ENCODE data around the gene PAIP2. TPM values are rescaled to one million over a fixed set of nuclear protein-coding genes. Genes with fewer than 3 reads are reported as not detected.

Gene PAIP2
- total RNA-seq, 1 experiment from 2014 or later: 119 TPM

DNA sequence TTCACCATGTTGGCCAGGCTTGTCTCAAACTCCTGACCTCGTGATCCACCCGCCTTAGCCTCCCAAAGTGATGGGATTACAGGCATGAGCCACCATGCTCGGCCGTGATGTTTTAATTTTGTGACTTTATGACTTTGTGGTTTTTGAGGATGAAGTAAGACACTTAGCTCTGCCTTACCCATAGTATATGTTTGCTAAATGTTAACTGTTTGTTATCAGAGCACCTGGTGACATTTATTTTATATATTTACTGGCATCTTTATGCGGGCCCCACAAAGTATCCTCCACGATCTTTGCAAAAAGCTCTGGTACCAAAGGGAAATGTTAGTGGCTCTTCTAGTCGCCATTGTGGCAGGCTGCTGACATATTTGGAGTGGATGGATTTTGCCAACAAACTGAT is 34.7 kb downstream of the PAIP2 start:
- H3K27me3 ChIP-seq (replicated peaks): no peaks in the 10 kb centered on the region
- no peak overlapping the region for H3K4me3 ChIP-seq
- peaks cover 21% of the 10 kb centered on the region for H3K36me3 ChIP-seq
- no peak overlapping the region for H3K27ac ChIP-seq
- H3K9me3 ChIP-seq (replicated peaks): no peaks in the 10 kb centered on the region
- DNase-seq (ENCODE audit: low read depth in 1 of 2, low spot score in 2 of 2): no peak
- H3K4me1 ChIP-seq (replicated peaks): no peaks in the 10 kb centered on the region

DNA sequence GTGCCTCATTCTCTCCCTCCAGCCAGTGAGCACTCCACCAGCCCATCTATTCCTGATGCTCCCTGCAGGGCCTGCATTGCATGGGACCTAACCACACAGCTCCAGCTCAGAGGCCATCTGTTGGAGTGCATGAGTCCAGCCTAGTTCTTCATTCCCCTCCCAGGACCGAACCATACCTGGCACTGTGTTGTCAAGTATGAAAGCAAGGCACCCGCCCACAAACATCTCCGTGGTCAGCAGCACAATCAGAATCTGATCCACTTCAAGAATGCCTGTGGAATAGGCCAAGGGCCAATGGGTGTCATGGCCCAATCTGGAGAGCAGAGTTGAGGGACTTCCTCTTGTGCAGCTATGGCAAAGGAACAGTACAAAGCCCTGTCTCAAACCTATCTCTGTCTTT is 35.6 kb downstream of the PAIP2 start:
- Histone ChIP-seq H3K36me3 (peaks cover 13% of the 10 kb centered on the region), H3K27me3 (replicated peaks) (no peaks in the 10 kb centered on the region), H3K4me3 (no peak overlapping the region), H3K9me3 (replicated peaks) (no peaks in the 10 kb centered on the region), H3K4me1 (replicated peaks) (no peaks in the 10 kb centered on the region), H3K27ac (no peak overlapping the region)
- DNase-seq (ENCODE audit: low read depth in 1 of 2, low spot score in 2 of 2): no peak

DNA sequence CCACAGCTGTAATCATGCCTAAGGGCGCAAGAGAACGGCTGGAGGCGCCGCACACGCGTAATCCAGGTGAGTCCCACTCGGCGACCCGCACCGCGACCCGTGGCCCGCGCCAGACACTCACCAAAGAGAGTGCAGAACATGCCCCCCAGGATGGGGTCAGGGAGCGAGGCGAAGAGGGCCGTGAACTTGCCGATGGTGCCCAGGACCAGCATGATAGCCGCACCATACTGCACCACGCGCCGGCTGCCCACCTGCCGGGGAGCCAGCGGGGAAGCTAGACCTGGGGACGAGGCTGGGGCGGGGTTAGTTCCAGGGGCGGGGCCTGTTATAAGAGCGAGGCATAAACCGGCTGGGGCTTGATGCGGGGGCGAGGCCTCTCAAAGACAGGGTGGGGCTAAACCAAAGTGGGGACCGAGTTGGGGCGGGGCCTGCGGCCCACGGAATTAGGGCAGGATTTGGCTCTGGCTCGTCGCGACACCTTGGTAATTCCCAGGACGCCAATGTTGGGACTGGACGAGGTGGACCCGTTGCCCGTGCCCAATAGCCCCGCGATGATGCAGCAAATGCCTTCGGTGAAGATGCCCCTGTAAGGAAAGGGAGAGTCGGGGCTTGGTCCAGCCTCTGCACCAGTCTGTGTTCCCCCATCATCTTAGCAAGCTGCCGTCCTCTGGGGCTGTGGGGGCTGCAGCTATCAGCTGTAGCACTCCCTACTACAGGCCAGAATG is 36.6 kb downstream of the PAIP2 start:
- Histone ChIP-seq H3K9me3 (replicated peaks) (no peaks in the 10 kb centered on the region), H3K4me3 (no peak overlapping the region), H3K27me3 (replicated peaks) (no peaks in the 10 kb centered on the region), H3K36me3 (peaks cover 5% of the 10 kb centered on the region; the same call in 1 of the 2 replicates), H3K27ac (no peak overlapping the region), H3K4me1 (replicated peaks) (no peaks in the 10 kb centered on the region)
- DNase-seq (ENCODE audit: low read depth in 1 of 2, low spot score in 2 of 2): no peak

DNA sequence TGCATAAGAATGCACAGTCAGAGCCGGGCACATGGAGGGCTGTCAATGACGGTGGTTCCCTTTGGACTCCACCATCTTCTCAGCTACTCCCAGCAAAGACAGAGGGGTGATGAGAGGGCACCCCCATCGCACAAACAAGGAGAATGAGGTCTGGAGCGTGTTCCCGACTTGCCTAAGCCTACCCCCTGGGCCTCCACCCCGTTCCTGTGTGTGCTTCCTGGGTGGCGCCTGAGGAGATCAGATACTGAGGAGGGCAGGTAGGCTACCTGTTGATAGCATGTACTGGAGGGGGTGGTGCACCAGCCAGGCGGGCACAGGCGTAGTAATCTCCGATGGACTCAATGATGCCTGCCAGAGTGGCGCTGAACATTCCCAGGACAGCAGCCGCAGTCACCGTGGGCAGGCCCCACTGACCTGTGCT is 37.3 kb downstream of the PAIP2 start:
- no peak overlapping the region for H3K27ac ChIP-seq
- H3K27me3 ChIP-seq (replicated peaks): no peaks in the 10 kb centered on the region
- no peak for DNase-seq (ENCODE audit: low read depth in 1 of 2, low spot score in 2 of 2)
- H3K36me3 ChIP-seq: no peaks in the 10 kb centered on the region
- no peak overlapping the region for H3K4me3 ChIP-seq
- H3K4me1 ChIP-seq (replicated peaks): no peaks in the 10 kb centered on the region
- no peaks in the 10 kb centered on the region for H3K9me3 ChIP-seq (replicated peaks)

DNA sequence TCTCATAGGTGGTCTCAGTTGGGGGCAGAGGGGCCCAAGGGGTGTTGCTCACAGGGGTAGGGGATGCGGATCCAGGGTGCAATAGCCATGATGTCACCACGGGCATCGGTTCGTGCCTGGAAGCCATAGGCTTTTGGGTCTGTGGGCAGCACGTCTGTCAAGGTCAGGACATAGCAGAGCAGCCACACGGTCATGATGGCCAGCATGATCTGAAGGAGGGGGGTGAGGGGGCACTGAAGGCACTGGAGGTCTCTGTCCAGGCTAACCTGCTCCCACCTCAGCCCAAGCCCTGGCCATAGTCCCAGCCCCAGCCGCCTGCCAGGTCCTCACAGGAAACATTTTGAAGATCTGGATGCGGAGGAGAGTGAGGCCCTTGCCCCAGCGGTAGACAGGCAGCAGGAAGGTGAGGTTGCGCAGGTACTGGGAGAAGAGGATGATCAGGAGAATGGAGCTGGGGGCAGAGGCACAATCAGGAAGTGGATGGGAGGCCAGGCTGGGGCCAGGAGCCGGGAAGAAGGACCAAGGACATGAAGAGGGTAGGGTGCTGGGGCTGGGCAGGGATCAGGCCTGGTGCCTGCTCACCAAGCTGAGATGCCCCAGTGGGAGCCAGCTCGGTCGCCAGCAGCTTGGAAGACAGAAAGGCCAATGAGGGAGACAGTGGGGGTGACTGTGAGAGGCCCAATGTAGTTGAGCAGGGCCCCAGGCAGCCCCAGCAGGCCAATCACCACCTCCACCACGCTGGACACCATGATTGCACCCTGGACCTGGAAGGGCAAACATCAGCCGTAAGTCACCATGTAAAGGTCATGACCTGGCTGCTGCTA is 38.2 kb downstream of the PAIP2 start:
- Histone ChIP-seq H3K4me3 (no peak overlapping the region), H3K27me3 (replicated peaks) (no peaks in the 10 kb centered on the region), H3K4me1 (replicated peaks) (peaks cover 2% of the 10 kb centered on the region; the same call in 1 of the 2 replicates), H3K9me3 (replicated peaks) (no peaks in the 10 kb centered on the region), H3K36me3 (no peaks in the 10 kb centered on the region), H3K27ac (no peak overlapping the region)
- no peak for DNase-seq (ENCODE audit: low read depth in 1 of 2, low spot score in 2 of 2)

DNA sequence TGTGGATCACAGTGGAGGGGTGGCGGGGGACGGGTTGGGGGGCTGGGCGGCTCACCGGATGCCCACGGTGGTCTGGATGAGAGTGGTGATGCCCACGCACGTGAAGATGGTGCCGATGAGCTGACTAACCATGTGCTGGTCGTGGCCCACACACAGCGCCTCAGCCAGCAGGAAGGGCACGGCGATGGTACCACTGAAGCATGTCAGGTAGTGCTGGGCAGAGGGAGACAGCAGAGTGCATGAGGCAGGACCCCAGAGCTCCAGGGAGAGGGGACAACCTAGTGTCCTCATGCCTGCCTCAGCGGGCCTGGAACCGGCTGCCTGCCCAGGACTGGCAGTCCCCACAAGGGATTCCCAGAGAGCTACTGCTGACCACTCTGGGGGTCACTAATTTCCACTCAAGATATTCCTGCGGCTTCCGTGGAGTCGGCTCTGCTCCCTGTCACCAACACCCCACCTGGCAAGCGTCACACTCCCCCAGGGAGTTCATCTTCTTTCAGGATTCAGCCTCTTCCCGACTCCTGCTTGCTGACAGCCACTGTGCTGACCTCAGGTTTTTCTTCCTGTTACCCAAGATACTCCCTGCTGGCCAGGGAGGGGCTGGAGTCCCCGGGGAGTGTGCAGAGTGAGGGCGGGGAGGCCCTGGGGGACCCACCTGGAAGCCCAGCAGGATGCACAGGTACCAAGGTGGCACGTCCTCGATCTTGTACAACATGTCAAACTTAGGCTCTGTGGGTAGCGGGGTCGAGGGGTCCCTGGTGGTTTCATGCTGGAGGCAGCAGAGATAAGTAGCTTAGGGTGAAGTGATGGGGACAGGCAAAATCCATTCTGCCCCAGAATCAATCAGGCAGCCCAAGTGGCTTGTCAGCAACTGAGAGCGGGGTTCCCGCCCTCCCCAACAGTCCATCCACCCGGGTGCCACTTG is 40.4 kb downstream of the PAIP2 start:
- H3K27ac ChIP-seq: no peak overlapping the region
- no peaks in the 10 kb centered on the region for H3K27me3 ChIP-seq (replicated peaks)
- H3K4me1 ChIP-seq (replicated peaks): peaks cover 10% of the 10 kb centered on the region
- DNase-seq (ENCODE audit: low read depth in 1 of 2, low spot score in 2 of 2): no peak
- no peaks in the 10 kb centered on the region; the same call in 1 of the 2 replicates for H3K9me3 ChIP-seq (replicated peaks)
- no peaks in the 10 kb centered on the region for H3K36me3 ChIP-seq
- no peak overlapping the region for H3K4me3 ChIP-seq

DNA sequence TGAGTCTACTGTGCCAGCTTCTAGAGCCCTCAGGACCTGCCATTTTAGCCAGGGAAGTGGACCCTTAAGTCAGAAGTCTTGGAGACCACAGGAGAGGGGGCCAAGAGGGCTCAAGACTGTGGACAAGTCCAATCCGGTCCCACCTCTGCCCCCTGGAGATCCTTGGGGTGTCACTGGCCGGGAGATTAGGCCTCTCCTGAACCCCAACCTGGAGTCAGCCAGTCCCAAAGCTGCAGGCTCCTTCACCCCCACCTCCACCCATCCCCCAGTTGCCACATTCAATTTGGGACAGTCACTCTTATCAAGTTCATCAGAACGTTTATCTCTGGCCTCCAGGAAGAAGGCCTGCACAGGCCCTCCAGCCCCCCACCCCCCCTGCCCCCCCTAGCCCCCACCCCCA is 41.2 kb downstream of the PAIP2 start:
- no peaks in the 10 kb centered on the region for H3K27me3 ChIP-seq (replicated peaks)
- no peaks in the 10 kb centered on the region; the same call in 1 of the 2 replicates for H3K9me3 ChIP-seq (replicated peaks)
- no peak for DNase-seq (ENCODE audit: low read depth in 1 of 2, low spot score in 2 of 2)
- H3K4me3 ChIP-seq: no peak overlapping the region
- no peak overlapping the region for H3K27ac ChIP-seq
- peaks cover 10% of the 10 kb centered on the region for H3K4me1 ChIP-seq (replicated peaks)
- H3K36me3 ChIP-seq: no peaks in the 10 kb centered on the region

DNA sequence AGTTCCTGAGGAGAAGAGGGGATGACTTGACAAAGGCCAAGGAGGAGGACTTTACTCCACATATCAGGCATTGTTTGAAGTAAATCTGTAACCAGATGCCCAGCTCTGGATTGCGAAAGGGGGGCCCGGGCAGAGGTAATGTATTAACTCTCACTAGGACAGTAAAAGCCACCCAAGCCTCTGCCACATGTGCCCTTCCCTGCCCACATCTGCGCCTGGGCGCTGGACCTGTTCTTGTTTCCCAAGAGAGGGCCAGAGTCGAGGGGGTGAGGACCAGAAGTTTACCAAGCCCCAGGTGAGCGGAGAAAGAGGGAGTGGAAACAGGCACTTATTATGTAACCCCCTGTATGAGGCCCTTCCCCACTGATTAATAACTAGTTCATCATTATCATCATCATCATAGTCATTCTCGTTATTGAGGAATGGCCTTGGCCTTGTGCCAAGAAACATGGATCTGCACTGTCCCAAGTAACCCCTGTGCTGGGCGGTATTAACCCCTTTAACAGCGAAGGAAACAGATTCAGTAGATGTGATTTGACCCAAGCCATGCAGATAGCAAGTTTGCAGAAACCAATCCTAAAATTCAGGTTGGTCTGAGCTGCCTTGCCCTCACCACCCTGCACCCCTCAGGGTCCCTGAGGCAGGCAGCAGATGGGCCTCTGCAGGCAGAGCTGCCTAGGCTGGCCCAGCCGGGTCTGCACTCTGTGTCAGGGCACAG is 41.8 kb downstream of the PAIP2 start, which contains the start of gene SLC23A1:
TSS of gene SLC23A1 (minus strand) at position 23 of the 718 bp plus-strand sequence. CDS start 44 bp downstream, outside the sequence.
- Histone ChIP-seq H3K9me3 (replicated peaks) (no peaks in the 10 kb centered on the region; the same call in 1 of the 2 replicates), H3K4me3 (no peak within 1 kb of the TSS), H3K4me1 (replicated peaks) (peaks cover 10% of the 10 kb centered on the region), H3K27ac (no peak within 1 kb of the TSS), H3K27me3 (replicated peaks) (no peaks in the 10 kb centered on the region), H3K36me3 (no peaks in the 10 kb centered on the region)
- DNase-seq (ENCODE audit: low read depth in 1 of 2, low spot score in 2 of 2): no peak

DNA sequence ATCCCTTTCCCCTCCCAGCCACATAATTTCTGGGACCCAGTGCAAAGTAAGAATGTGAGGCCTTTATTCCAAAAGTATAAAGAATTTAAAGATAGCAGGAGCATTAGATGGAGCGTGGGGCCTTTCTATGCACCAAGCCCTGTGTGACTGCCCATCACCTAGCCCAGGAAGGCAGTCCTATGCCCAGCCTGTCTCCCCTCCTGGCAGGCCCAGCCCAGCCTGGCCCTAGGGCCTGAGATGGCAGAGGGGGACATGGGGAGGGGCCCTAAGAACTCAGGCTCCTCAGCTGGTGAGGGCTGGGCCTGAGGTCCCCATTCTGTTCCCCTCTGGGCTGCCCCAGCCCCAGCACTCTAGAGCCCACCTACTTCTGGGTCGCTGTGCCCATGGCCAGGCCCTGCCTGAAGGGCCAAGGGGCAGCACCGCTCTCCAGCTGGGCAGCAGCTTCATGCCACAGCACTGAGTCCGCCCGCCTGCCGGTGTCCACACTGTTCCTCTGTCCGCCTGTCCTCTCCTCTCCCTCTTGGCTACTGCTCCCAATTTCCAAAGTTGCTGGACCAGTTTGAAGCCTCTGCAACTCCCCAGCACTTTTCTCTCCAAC is 42.4 kb downstream of the PAIP2 start:
- H3K27ac ChIP-seq: no peak overlapping the region
- DNase-seq (ENCODE audit: low read depth in 1 of 2, low spot score in 2 of 2): no peak
- no peaks in the 10 kb centered on the region; the same call in 1 of the 2 replicates for H3K9me3 ChIP-seq (replicated peaks)
- no peaks in the 10 kb centered on the region for H3K36me3 ChIP-seq
- no peak overlapping the region for H3K4me3 ChIP-seq
- peaks cover 10% of the 10 kb centered on the region for H3K4me1 ChIP-seq (replicated peaks)
- H3K27me3 ChIP-seq (replicated peaks): no peaks in the 10 kb centered on the region

DNA sequence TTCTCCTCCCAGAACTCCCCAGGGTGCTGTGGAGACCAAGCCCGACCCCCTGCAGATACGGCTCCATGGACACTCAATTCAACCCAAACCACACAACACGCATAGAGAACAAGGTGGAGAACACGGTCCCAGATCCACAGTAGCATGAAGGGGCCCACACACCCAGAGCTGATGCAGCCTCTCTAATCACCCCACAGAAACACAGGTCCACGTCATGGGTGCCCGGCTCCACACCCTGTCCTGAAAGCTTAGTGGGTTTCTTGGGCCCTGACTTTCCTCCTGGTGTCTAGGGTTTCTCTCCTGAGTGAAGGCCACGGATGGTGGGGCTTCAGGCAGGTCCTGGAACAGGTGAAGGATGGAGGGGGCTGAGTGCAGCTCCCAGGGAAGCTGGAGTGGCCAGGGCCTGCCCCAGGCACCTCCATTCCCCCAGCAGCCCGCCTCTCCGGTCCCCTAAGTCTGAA is 43.0 kb downstream of the PAIP2 start:
- Histone ChIP-seq H3K9me3 (replicated peaks) (no peaks in the 10 kb centered on the region; the same call in 1 of the 2 replicates), H3K36me3 (no peaks in the 10 kb centered on the region), H3K27me3 (replicated peaks) (no peaks in the 10 kb centered on the region), H3K27ac (no peak overlapping the region), H3K4me1 (replicated peaks) (peaks cover 10% of the 10 kb centered on the region), H3K4me3 (no peak overlapping the region; the same call in 1 of the 2 replicates)
- no peak for DNase-seq (ENCODE audit: low read depth in 1 of 2, low spot score in 2 of 2)

DNA sequence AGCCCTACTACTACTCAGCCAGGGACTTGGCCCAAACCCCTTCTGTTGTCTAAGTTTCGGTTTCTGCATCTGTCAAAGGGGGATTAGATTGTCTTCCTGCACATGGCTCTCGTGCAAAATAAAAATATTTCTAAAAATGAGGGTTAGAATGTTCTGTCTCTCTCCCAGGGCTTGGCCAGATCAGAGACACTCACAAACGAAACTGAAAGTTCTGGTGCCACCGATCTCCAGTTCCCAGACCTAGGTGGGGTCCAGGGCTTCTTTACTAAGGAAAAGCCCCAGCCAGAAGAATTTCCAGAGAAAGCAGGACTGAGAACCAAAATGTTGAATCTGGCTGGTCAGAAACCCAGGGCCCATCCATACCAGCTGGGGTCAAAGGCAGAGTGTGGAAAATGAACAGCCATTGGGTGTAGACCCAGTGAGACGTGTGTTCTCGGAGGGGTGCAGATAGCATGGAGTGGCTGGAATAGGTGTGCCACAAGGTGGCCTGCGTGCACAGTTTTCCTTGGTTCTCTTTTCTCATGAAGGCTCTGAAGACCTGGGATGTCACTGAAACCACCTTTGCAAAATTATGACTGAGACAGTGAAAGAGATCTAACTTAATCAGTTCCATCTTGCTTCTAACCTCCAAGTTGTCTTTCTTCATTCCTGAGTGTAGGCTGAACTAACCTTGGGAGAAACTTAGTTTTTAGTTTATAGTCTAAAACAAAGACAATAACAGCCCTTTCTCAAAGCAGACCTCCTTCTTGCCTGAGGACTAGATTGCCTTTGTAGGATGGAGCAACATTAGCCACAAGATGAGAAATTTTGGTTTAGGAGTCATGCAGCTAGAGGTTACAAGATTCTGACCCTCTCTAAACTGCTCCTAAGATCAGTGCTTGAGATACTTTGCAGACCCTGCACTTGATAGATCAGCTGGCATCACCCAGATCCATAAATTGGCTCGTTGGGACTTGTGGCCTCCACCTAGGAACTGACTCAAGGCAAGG is 43.7 kb downstream of the PAIP2 start:
- H3K9me3 ChIP-seq (replicated peaks): no peaks in the 10 kb centered on the region; the same call in 1 of the 2 replicates
- peaks cover 10% of the 10 kb centered on the region for H3K4me1 ChIP-seq (replicated peaks)
- peak in 1 of 2 experiments; percentile 40 for DNase-seq (ENCODE audit: low read depth in 1 of 2, low spot score in 2 of 2)
- no peaks in the 10 kb centered on the region for H3K27me3 ChIP-seq (replicated peaks)
- no peak overlapping the region for H3K27ac ChIP-seq
- no peaks in the 10 kb centered on the region for H3K36me3 ChIP-seq
- H3K4me3 ChIP-seq: peak overlapping the region; percentile 18

Data from SJSA1 (cell line).